Naive B cell (primary cell): Measurements from ENCODE around the gene ATE1. TPM values are rescaled to one million over a fixed set of nuclear protein-coding genes. Genes with fewer than 3 reads are reported as not detected.
A peak's percentile ranks its signal among the peaks of the same experiment; 100 is the strongest.
"Not testable (repeated sequence)": the region's sequence is repeated elsewhere in the genome, so short reads cannot be mapped to it uniquely, and the experiment has no call there.

Source experiments
- ATAC-seq, 2 donors: fragments of 150-1000 bp; cut with Tn5 transposase; 2 replicates each; pipeline ENCODE4 v1.10.0; 2021; ENCODE audit warnings: low read depth in 2 of 2, mild to moderate bottlenecking in 2 of 2, moderate library complexity in 2 of 2
- DNase-seq: peaks from one replicate; pipeline ENCODE4 v3.0.0; 2022
- H3K27ac Mint-ChIP-seq, 6 donors: one replicate each; pipeline ENCODE4 v1.8.0; 2020 to 2022; ENCODE audit warnings: mild to moderate bottlenecking in 6 of 6, mixed read lengths in 6 of 6, moderate library complexity in 5 of 6, inconsistent platforms in 2 of 6
- H3K27me3 Mint-ChIP-seq, 3 donors: one replicate each; pipeline ENCODE4 v1.8.0; 2021 to 2022; ENCODE audit warnings: mixed read lengths in 3 of 3, mild to moderate bottlenecking in 1 of 3
- H3K36me3 Mint-ChIP-seq, 2 donors: one replicate each; pipeline ENCODE4 v1.8.0; 2020 to 2022; ENCODE audit warnings: mixed read lengths in 2 of 2, inconsistent platforms in 1 of 2, mild to moderate bottlenecking in 1 of 2
- H3K4me1 Mint-ChIP-seq, 3 donors: one replicate each; pipeline ENCODE4 v1.8.0; 2020 to 2022; ENCODE audit warnings: mixed read lengths in 3 of 3, inconsistent platforms in 1 of 3, mild to moderate bottlenecking in 1 of 3, moderate library complexity in 1 of 3
- H3K4me3 Mint-ChIP-seq, 8 donors: one replicate each; pipeline ENCODE4 v1.8.0; 2020 to 2022; ENCODE audit warnings: mild to moderate bottlenecking in 8 of 8, mixed read lengths in 8 of 8, moderate library complexity in 8 of 8, inconsistent platforms in 2 of 8
- H3K9me3 Mint-ChIP-seq, 7 donors: one replicate each; pipeline ENCODE4 v1.8.0; 2020 to 2022; ENCODE audit warnings: mixed read lengths in 7 of 7, mild to moderate bottlenecking in 5 of 7, inconsistent platforms in 2 of 7, moderate library complexity in 1 of 7
- polyA plus RNA-seq, 6 donors: library from polyadenylated mRNA; unstranded; fragments of 300-500 nt; fragmentation: Illumina TruSeq; gene quantifications; one replicate each; pipeline ENCODE4 v1.2.3, GENCODE V29; 2021; ENCODE audit warnings: low read depth in 6 of 6

The ATE1 gene
- polyA plus RNA-seq, 6 donors from 2014 or later = 26.2 to 31.3 (median 30.8) TPM

DNA sequence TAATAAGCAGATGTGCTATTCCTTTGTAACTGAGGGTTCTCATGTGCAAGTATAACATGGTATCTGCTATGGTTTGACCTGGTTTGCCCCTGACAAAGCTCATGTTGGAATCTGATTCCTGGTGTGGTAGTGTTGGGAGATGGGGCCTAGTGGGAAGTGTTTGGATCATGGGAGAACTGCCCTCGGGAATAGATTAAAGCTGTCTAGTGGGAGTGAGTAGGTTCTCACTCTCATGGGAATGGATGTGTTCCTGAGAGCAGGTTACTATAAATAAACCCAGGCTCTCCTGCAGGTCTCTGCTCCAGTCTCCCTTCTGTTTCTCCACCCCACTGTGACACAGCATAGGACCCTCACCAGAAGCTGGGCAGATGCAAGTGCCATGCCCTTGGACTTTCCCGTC is 97.7 kb downstream of the ATE1 start:
- Mint-ChIP-seq H3K9me3 (peaks cover 0 to 10% (median 0%) of the 10 kb centered on the region in 7 donors), H3K36me3 (peaks cover 20 to 30% of the 10 kb centered on the region in 2 donors), H3K27me3 (no peaks in the 10 kb centered on the region), H3K27ac (no peak overlapping the region), H3K4me3 (no peak overlapping the region), H3K4me1 (peaks cover 4 to 16% (median 7%) of the 10 kb centered on the region in 3 donors)
- ATAC-seq (no peak), DNase-seq (no peak)

DNA sequence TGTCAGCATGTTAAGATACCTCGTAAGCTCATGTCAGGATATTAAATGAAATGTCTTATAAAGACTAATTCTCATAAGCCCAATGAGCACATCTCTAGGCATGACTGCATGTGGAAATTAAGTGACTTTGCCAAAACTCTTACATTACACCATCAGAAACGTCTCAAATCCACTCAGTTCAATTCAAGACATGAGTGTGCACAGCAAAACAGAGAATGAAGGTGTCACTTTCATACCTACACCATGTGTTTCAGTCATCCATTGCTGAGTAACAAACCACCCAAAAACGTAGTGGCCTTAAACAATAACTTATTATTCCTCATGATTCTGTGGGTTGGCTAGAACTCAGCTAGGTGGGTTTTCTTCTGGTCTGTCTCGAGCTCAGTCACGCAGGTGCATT is 99.8 kb downstream of the ATE1 start:
- DNase-seq (no peak), ATAC-seq (no peak)
- H3K9me3 Mint-ChIP-seq = peaks cover 0 to 10% (median 0%) of the 10 kb centered on the region in 7 donors
- no peaks in the 10 kb centered on the region for H3K27me3 Mint-ChIP-seq
- no peak overlapping the region for H3K4me3 Mint-ChIP-seq
- H3K4me1 Mint-ChIP-seq = peaks cover 0 to 1% (median 0%) of the 10 kb centered on the region in 3 donors
- H3K27ac Mint-ChIP-seq = no peak overlapping the region
- peaks cover 14 to 29% of the 10 kb centered on the region in 2 donors for H3K36me3 Mint-ChIP-seq

DNA sequence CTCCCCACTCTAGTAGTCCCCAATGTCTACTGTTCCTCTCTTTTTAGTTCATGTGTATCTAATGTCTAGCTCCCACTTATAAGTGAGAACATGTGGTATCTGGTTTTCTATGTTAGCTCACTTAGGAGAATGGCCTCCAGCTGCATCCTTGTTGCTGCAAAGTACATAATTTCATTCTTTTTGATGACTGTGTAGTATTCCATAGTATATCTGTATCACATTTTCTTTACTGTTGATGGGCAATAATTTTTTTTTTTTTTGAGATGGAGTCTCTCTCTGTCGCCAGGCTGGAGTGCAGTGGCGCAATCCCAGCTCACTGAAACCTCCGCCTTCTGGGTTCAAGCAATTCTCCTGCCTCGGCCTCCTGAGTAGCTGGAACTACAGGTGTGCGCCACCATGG is 101.1 kb downstream of the ATE1 start:
- Mint-ChIP-seq H3K36me3 (peaks cover 14 to 29% of the 10 kb centered on the region in 2 donors), H3K9me3 (peaks cover 0 to 10% (median 0%) of the 10 kb centered on the region in 7 donors)
- H3K4me1 Mint-ChIP-seq, H3K27ac Mint-ChIP-seq, H3K27me3 Mint-ChIP-seq, H3K4me3 Mint-ChIP-seq, ATAC-seq, DNase-seq: not testable (repeated sequence)

DNA sequence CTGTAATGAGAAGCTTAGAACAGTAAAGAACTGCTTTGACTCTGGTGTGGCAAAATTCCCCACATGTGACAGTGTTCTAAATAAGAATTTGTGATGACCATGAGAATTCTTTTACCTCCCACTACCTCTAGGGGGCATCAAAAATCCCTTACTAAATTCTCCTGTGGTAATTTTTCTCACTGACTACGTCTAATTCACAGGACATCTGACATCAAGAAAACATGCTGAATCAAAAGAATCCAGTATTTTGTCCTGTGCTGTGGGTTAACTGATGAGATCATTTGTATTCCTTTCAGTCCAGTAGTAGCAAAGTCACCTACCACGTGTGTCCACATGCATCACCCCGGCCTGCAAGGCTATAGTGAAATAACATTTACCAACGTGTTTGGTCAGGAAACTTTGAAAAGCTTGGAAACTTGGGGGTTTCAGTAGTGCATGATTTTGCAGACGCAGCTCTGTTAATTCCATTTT is 103.8 kb downstream of the ATE1 start:
- no peak overlapping the region for H3K4me3 Mint-ChIP-seq
- peaks cover 0 to 20% of the 10 kb centered on the region in 2 donors for H3K36me3 Mint-ChIP-seq
- H3K27ac Mint-ChIP-seq = peak overlapping the region in 2 of 6 donors; percentile 12 to 20
- ATAC-seq = no peak
- H3K9me3 Mint-ChIP-seq = peaks cover 0 to 10% (median 0%) of the 10 kb centered on the region in 7 donors
- DNase-seq = no peak
- H3K4me1 Mint-ChIP-seq = peaks cover 0 to 1% (median 0%) of the 10 kb centered on the region in 3 donors
- H3K27me3 Mint-ChIP-seq = no peaks in the 10 kb centered on the region

DNA sequence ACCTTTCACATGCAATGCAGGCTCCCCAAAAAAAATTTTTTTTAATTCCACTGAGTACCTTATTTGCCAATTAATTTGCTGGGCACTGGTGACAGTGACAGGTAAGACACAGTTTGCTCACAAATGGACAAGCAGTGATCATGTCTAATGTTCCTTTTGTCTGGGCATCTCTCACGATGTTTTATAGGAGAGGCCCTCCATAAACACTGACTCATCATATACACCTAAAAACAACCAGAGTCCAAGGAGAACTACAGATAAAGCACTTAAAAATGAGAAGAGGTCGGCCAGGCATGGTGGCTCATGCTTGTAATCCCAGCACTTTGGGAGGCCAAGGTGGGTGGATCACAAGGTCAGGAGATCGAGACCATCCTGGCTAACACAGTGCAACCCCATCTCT is 105.1 kb downstream of the ATE1 start:
- H3K4me3 Mint-ChIP-seq = no peak overlapping the region
- H3K36me3 Mint-ChIP-seq = peaks cover 2 to 10% of the 10 kb centered on the region in 2 donors
- no peak for DNase-seq
- H3K27me3 Mint-ChIP-seq = no peaks in the 10 kb centered on the region
- ATAC-seq = no peak
- peak overlapping the region in 1 of 6 donors; percentile 11 for H3K27ac Mint-ChIP-seq
- H3K4me1 Mint-ChIP-seq = peaks cover 0 to 1% (median under 1%) of the 10 kb centered on the region in 3 donors
- H3K9me3 Mint-ChIP-seq = peaks cover 0 to 10% (median 0%) of the 10 kb centered on the region in 7 donors

DNA sequence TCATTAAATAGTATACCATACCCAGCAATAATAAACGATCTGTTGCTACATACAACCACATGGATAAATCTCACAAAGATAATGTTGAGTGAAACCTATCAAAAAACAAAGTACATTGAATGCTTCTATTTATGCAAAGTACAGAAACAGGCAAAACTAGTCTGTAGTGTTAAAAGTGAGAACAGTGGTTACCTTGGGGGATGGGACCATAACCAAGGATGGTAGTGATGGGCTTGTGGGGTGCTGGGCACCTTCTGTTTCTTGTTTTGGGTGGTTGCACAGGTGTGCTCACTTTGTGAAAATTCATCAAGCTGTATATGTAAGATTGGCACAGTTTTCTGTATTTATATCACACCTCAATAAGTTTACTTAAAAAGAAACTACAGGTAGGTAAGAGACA is 105.7 kb downstream of the ATE1 start:
- peaks cover 0 to 6% (median 0%) of the 10 kb centered on the region in 7 donors for H3K9me3 Mint-ChIP-seq
- DNase-seq = no peak
- ATAC-seq = no peak
- H3K4me3 Mint-ChIP-seq = no peak overlapping the region
- no peaks in the 10 kb centered on the region for H3K27me3 Mint-ChIP-seq
- peaks cover 4 to 7% of the 10 kb centered on the region in 2 donors for H3K36me3 Mint-ChIP-seq
- no peak overlapping the region for H3K27ac Mint-ChIP-seq
- peaks cover 0 to 4% (median 1%) of the 10 kb centered on the region in 3 donors for H3K4me1 Mint-ChIP-seq

DNA sequence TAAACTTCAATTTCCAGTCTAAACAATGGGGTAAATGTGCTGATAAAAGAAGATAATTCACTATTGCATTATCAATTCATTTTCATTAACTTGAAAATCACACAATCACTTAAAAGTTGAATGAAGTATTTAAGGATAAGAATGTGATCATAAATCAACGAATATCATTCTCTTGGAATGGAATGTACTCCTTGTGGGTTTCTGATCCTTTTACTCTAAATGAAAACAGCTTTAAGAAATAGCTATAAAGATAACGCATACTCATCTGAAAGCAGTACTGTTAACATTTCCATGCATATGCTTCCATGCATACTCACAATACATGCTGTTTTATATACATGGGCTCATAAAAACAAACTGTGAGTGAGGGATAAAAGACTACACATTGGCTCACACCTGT is 108.8 kb downstream of the ATE1 start:
- H3K9me3 Mint-ChIP-seq = no peaks in the 10 kb centered on the region
- ATAC-seq = no peak

DNA sequence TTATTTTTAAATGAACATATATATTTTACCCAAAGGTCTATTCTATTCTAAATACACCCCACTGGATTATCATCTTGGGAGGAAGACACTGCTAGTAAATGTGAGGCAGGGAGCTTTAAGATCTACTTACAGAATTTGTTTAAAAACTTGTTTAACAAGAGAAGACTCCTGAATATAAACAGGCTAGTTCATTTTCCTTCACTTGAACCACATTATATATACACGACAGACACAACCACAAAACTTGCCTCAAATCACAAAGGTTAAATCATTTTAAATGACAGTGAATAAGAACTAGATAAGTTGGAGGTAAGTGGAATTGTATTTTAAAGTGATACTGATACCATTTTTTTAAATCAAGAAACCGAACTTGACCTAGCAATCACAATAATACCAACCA is 109.2 kb downstream of the ATE1 start:
- ATAC-seq = no peak
- peaks cover 5 to 7% of the 10 kb centered on the region in 2 donors for H3K36me3 Mint-ChIP-seq
- no peaks in the 10 kb centered on the region for H3K9me3 Mint-ChIP-seq
- H3K27ac Mint-ChIP-seq = no peak overlapping the region
- H3K27me3 Mint-ChIP-seq = no peaks in the 10 kb centered on the region
- no peak overlapping the region for H3K4me3 Mint-ChIP-seq
- DNase-seq = no peak
- peaks cover 0 to 4% (median 1%) of the 10 kb centered on the region in 3 donors for H3K4me1 Mint-ChIP-seq

More for the DNA sequence above, 108.8 kb downstream of the ATE1 start:
- DNase-seq = no peak
- Mint-ChIP-seq H3K4me3 (no peak overlapping the region), H3K36me3 (peaks cover 5 to 7% of the 10 kb centered on the region in 2 donors), H3K4me1 (peaks cover 0 to 4% (median 1%) of the 10 kb centered on the region in 3 donors), H3K27ac (no peak overlapping the region), H3K27me3 (no peaks in the 10 kb centered on the region)

DNA sequence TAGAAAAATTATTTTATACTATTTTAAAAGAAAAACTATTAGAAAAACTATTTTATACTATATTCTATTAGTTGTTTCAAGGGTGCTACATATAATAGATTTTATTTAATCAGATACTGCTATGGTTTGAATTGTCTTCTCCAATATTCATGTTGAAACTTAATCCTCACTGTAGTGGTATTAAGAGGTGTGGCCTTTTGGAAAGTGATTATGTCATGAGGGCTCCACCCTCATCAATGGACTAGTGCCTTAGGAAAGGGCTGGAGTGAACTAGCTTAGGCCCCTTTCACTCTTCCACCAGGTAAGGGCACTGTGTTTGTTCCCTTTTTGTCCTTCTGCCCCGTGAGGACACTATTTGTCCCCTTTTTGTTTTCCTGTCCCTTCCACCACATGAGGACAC is 111.6 kb downstream of the ATE1 start:
- DNase-seq = no peak
- no peak overlapping the region for H3K4me3 Mint-ChIP-seq
- H3K4me1 Mint-ChIP-seq = peaks cover 0 to 4% (median 0%) of the 10 kb centered on the region in 3 donors
- ATAC-seq = no peak
- no peaks in the 10 kb centered on the region for H3K27me3 Mint-ChIP-seq
- H3K27ac Mint-ChIP-seq = no peak overlapping the region
- H3K36me3 Mint-ChIP-seq = peaks cover 5 to 7% of the 10 kb centered on the region in 2 donors
- H3K9me3 Mint-ChIP-seq = no peaks in the 10 kb centered on the region

DNA sequence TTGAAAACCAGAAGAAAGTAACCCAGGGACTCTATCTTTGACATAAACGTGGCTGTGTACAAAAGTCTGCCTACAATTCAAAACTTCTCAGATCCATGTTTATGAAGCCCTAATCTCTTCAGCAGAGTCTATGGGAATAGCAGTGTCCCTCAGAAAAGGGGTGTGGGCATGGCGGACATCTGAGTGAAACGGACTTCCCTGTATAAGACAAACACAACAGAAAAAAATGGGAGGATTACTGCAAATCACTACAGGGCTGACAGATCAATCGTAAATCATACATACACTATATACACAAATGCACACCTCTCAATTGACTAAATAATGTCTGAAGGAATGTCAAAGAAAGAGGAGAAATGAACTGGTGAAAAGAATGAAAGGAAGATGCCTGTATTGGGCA is 114.0 kb downstream of the ATE1 start:
- ATAC-seq (no peak), DNase-seq (no peak)
- Mint-ChIP-seq H3K4me3 (no peak overlapping the region), H3K9me3 (no peaks in the 10 kb centered on the region), H3K4me1 (peaks cover 0 to 4% (median 0%) of the 10 kb centered on the region in 3 donors), H3K27ac (no peak overlapping the region), H3K36me3 (peaks cover 5 to 7% of the 10 kb centered on the region in 2 donors), H3K27me3 (no peaks in the 10 kb centered on the region)

DNA sequence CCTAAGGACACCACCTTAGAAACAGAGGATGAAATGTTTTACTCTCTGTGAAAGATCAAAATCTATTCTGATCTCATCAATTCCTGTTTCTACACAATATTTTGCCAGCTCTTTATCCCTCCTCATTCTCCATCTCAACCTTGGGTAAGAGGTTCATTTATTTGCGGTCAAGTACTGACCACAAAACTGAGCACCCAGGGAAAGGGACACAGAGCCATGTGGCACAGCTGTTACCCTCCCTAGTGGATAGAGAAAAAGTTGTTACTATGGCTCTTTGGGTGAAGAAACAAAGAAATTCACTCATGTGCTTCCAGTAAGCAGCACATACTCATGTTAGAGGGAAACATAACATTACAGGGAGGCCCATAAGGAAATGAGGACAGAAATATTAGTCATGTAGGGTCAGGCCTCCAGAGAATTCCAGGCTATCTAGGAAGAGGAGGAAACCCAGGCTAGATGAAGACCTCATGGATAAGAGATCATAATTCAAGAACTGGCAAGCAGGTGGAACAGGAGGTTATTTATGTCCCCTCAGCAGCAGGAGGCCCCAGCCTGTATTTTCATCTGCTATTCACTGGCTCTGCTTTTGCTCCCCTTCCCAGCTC is 114.5 kb downstream of the ATE1 start:
- no peak overlapping the region for H3K4me3 Mint-ChIP-seq
- H3K36me3 Mint-ChIP-seq = peaks cover 5 to 7% of the 10 kb centered on the region in 2 donors
- no peaks in the 10 kb centered on the region for H3K27me3 Mint-ChIP-seq
- DNase-seq (no peak), ATAC-seq (no peak)
- no peaks in the 10 kb centered on the region for H3K9me3 Mint-ChIP-seq
- H3K4me1 Mint-ChIP-seq = peaks cover 0 to 4% (median 0%) of the 10 kb centered on the region in 3 donors
- no peak overlapping the region for H3K27ac Mint-ChIP-seq

DNA sequence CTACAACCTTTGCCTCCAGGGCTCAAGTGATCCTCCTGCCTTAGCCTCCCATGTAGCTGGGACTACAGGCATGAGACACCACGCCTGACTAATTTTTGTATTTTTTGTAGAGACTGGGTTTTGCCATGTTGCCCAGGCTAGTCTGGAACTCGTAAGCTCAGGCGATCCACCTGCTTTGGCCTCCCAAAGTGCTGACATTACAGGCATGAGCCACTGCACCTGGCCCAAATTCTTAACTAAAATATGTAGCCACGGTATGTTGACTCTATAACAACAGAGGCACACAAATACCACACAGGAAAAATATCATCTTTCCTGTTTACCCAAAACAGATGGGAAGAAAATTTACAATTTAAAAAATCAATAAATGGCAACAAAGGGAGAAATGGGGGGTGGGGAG is 115.8 kb downstream of the ATE1 start:
- DNase-seq (no peak), ATAC-seq (no peak)
- no peaks in the 10 kb centered on the region for H3K9me3 Mint-ChIP-seq
- no peak overlapping the region for H3K4me3 Mint-ChIP-seq
- no peaks in the 10 kb centered on the region for H3K27me3 Mint-ChIP-seq
- no peaks in the 10 kb centered on the region for H3K4me1 Mint-ChIP-seq
- no peak overlapping the region for H3K27ac Mint-ChIP-seq
- peaks cover 0 to 5% of the 10 kb centered on the region in 2 donors for H3K36me3 Mint-ChIP-seq

DNA sequence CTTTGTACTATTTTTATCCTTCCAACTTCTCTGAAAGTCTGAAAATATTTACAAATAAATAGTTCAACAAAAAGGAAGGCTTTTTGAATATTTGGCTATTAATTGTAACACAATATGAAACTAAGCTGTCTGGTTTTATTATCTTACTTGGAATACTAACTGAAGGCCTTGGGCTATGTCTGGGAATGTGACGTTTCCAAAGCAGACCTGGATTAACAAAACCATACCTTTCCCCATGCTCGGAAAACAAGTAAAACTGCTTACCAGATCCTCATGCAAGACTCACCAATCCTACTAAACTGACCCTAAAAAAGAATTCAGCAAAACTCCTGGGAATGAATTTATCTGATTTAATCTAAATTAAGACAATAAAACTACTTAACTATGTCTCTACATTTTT is 116.4 kb downstream of the ATE1 start:
- ATAC-seq (no peak), DNase-seq (no peak)
- Mint-ChIP-seq H3K4me3 (no peak overlapping the region), H3K36me3 (peaks cover 0 to 5% of the 10 kb centered on the region in 2 donors), H3K27me3 (no peaks in the 10 kb centered on the region), H3K27ac (no peak overlapping the region), H3K4me1 (no peaks in the 10 kb centered on the region), H3K9me3 (no peaks in the 10 kb centered on the region)

DNA sequence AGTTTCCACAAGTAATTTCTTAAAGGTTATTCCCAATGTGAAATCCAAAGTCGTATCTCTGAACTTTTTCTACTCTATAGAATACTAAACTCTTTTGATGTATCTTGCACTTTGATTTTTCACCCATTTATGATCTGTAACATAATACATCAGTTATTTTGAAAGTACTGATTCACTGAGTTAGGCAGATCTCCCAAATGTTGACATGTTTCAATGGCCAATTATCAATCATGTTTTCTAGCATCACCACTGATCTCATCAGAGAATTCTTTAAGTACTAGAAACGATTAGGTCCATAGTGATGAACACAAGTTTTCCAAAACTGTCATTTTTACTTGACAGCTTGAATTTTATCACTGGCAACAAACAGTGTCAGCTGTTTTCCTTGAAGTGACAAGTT is 119.0 kb downstream of the ATE1 start:
- no peak overlapping the region for H3K4me3 Mint-ChIP-seq

More for the DNA sequence above, 119.0 kb downstream of the ATE1 start:
- no peak overlapping the region for H3K27ac Mint-ChIP-seq
- H3K9me3 Mint-ChIP-seq = no peaks in the 10 kb centered on the region
- no peak for DNase-seq
- no peak for ATAC-seq
- H3K36me3 Mint-ChIP-seq = no peaks in the 10 kb centered on the region
- H3K4me1 Mint-ChIP-seq = no peaks in the 10 kb centered on the region
- no peaks in the 10 kb centered on the region for H3K27me3 Mint-ChIP-seq
